IPS-15b (cell line): Measurements from ENCODE around the gene NFIA.

Source experiments
- H3K27me3 ChIP-seq: one replicate; pipeline ENCODE4 v1.6.1; 2013; ENCODE audit warnings: low read length; ENCODE audit not compliant: control insufficient read depth, insufficient read depth
- H3K36me3 ChIP-seq: one replicate; pipeline ENCODE4 v1.6.1; 2013; ENCODE audit warnings: low read length; ENCODE audit not compliant: control insufficient read depth, insufficient read depth
- H3K4me1 ChIP-seq: one replicate; pipeline ENCODE4 v1.6.1; 2013; ENCODE audit warnings: mild to moderate bottlenecking, low read length; ENCODE audit not compliant: control insufficient read depth, insufficient read depth
- H3K4me3 ChIP-seq: one replicate; pipeline ENCODE4 v1.5.1; 2013; ENCODE audit warnings: low read depth, low read length
- H3K9ac ChIP-seq: one replicate; pipeline ENCODE4 v1.6.1; 2013; ENCODE audit warnings: low read depth, mild to moderate bottlenecking, low read length
- H3K9me3 ChIP-seq: one replicate; pipeline ENCODE4 v1.6.1; 2013; ENCODE audit warnings: mild to moderate bottlenecking, low read length; ENCODE audit not compliant: control insufficient read depth, insufficient read depth

NFIA gene

GRCh38 chr1:61358770-61359455, 276.6 kb downstream of the NFIA start:
- Histone ChIP-seq H3K4me1 (peaks cover under 1% of the 10 kb centered on the region), H3K36me3 (no peaks in the 10 kb centered on the region), H3K9ac (no peak overlapping the region), H3K27me3 (no peaks in the 10 kb centered on the region), H3K4me3 (no peak overlapping the region), H3K9me3 (no peaks in the 10 kb centered on the region)

GRCh38 chr1:61361931-61362330, 279.6 kb downstream of the NFIA start:
- Histone ChIP-seq H3K9ac (no peak overlapping the region), H3K4me3 (no peak overlapping the region), H3K36me3 (no peaks in the 10 kb centered on the region), H3K4me1 (no peaks in the 10 kb centered on the region), H3K9me3 (no peaks in the 10 kb centered on the region), H3K27me3 (no peaks in the 10 kb centered on the region)

- Histone ChIP-seq H3K9me3 (no peaks in the 10 kb centered on the region), H3K4me1 (no peaks in the 10 kb centered on the region), H3K36me3 (no peaks in the 10 kb centered on the region)
Observed at GRCh38 chr1:61362351-61362750, 280.0 kb downstream of the NFIA start.

GRCh38 chr1:61368366-61368765, 286.0 kb downstream of the NFIA start:
- no peak overlapping the region for H3K9ac ChIP-seq
- no peak overlapping the region for H3K4me3 ChIP-seq
- H3K9me3 ChIP-seq, result no peaks in the 10 kb centered on the region
- no peaks in the 10 kb centered on the region for H3K4me1 ChIP-seq
- H3K36me3 ChIP-seq, result no peaks in the 10 kb centered on the region
- no peaks in the 10 kb centered on the region for H3K27me3 ChIP-seq

More at GRCh38 chr1:61362351-61362750, 280.0 kb downstream of the NFIA start:
- no peaks in the 10 kb centered on the region for H3K27me3 ChIP-seq
- H3K9ac ChIP-seq, result no peak overlapping the region
- H3K4me3 ChIP-seq, result no peak overlapping the region

- H3K4me1 ChIP-seq, result no peaks in the 10 kb centered on the region
- no peak overlapping the region for H3K4me3 ChIP-seq
- H3K36me3 ChIP-seq, result no peaks in the 10 kb centered on the region
- no peaks in the 10 kb centered on the region for H3K9me3 ChIP-seq
- no peaks in the 10 kb centered on the region for H3K27me3 ChIP-seq
- H3K9ac ChIP-seq, result no peak overlapping the region
Observed at GRCh38 chr1:61368876-61369275, 286.5 kb downstream of the NFIA start.

- Histone ChIP-seq H3K36me3 (no peaks in the 10 kb centered on the region), H3K9me3 (no peaks in the 10 kb centered on the region), H3K4me3 (no peak overlapping the region), H3K27me3 (no peaks in the 10 kb centered on the region), H3K9ac (no peak overlapping the region), H3K4me1 (no peaks in the 10 kb centered on the region)
Observed at GRCh38 chr1:61370177-61370912, 288.0 kb downstream of the NFIA start.

GRCh38 chr1:61370913-61371279, 288.5 kb downstream of the NFIA start:
- Histone ChIP-seq H3K36me3 (no peaks in the 10 kb centered on the region), H3K4me1 (no peaks in the 10 kb centered on the region), H3K9me3 (no peaks in the 10 kb centered on the region), H3K27me3 (peaks cover 2% of the 10 kb centered on the region), H3K4me3 (no peak overlapping the region), H3K9ac (no peak overlapping the region)

- no peaks in the 10 kb centered on the region for H3K4me1 ChIP-seq
- H3K9me3 ChIP-seq, result no peaks in the 10 kb centered on the region
- no peak overlapping the region for H3K4me3 ChIP-seq
- peaks cover 2% of the 10 kb centered on the region for H3K27me3 ChIP-seq
- H3K9ac ChIP-seq, result no peak overlapping the region
- H3K36me3 ChIP-seq, result no peaks in the 10 kb centered on the region
Observed at GRCh38 chr1:61372944-61373343, 290.6 kb downstream of the NFIA start.

GRCh38 chr1:61374156-61374555, 291.8 kb downstream of the NFIA start:
- Histone ChIP-seq H3K27me3 (peaks cover 2% of the 10 kb centered on the region), H3K9me3 (no peaks in the 10 kb centered on the region), H3K4me1 (no peaks in the 10 kb centered on the region), H3K36me3 (no peaks in the 10 kb centered on the region), H3K9ac (no peak overlapping the region), H3K4me3 (no peak overlapping the region)

GRCh38 chr1:61375082-61375880, 292.9 kb downstream of the NFIA start:
- peaks cover 2% of the 10 kb centered on the region for H3K27me3 ChIP-seq
- no peaks in the 10 kb centered on the region for H3K9me3 ChIP-seq
- H3K36me3 ChIP-seq, result no peaks in the 10 kb centered on the region
- no peaks in the 10 kb centered on the region for H3K4me1 ChIP-seq
- H3K4me3 ChIP-seq, result no peak overlapping the region
- no peak overlapping the region for H3K9ac ChIP-seq

- Histone ChIP-seq H3K36me3 (no peaks in the 10 kb centered on the region), H3K4me3 (no peak overlapping the region), H3K9me3 (no peaks in the 10 kb centered on the region), H3K27me3 (peaks cover 2% of the 10 kb centered on the region), H3K4me1 (no peaks in the 10 kb centered on the region), H3K9ac (no peak overlapping the region)
Observed at GRCh38 chr1:61376151-61376550, 293.8 kb downstream of the NFIA start.
